HG02884 (cell line): Measurements from ENCODE around the gene TCF12.

Experiments
- ATAC-seq: cut with Tn5 transposase; IDR thresholded peaks from one replicate; pipeline ENCODE4 v1.9.1; 2021; ENCODE audit warnings: mild to moderate bottlenecking, moderate library complexity; ENCODE audit not compliant: unreplicated experiment

The TCF12 gene

DNA sequence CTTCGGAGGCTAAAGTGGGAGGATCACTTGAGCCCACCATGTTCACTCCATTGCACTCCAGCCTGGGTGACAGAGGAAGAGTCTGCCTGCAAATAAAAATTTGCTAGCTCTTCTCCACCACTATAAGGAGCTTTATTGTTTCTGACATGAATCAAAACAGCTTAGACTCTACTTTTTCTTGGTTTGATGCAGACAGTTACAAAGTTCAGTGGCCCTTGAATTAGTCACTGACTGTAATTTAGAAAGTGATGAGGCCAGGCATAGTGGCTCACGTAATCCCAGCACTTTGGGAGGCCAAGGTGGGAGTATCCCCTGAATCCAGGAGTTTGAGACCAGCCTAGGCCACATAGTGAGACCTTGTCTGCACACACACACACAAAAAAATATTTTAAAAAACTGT is 285.5 kb downstream of the TCF12 start:
- no peak for ATAC-seq

GRCh38 chr15:57205027-57205855 is 286.8 kb downstream of the TCF12 start:
- ATAC-seq = no peak

- no peak for ATAC-seq
These were observed 287.6 kb downstream of the TCF12 start for GRCh38 chr15:57205996-57206395.

GRCh38 chr15:57213862-57214261 is 295.4 kb downstream of the TCF12 start:
- no peak for ATAC-seq

- ATAC-seq = no peak
These were observed 296.9 kb downstream of the TCF12 start for GRCh38 chr15:57215326-57215725.

GRCh38 chr15:57215881-57216280 is 297.4 kb downstream of the TCF12 start:
- ATAC-seq = no peak

GRCh38 chr15:57216288-57216687 is 297.8 kb downstream of the TCF12 start:
- no peak for ATAC-seq

- no peak for ATAC-seq
These were observed 299.5 kb downstream of the TCF12 start for GRCh38 chr15:57217778-57218598.

DNA sequence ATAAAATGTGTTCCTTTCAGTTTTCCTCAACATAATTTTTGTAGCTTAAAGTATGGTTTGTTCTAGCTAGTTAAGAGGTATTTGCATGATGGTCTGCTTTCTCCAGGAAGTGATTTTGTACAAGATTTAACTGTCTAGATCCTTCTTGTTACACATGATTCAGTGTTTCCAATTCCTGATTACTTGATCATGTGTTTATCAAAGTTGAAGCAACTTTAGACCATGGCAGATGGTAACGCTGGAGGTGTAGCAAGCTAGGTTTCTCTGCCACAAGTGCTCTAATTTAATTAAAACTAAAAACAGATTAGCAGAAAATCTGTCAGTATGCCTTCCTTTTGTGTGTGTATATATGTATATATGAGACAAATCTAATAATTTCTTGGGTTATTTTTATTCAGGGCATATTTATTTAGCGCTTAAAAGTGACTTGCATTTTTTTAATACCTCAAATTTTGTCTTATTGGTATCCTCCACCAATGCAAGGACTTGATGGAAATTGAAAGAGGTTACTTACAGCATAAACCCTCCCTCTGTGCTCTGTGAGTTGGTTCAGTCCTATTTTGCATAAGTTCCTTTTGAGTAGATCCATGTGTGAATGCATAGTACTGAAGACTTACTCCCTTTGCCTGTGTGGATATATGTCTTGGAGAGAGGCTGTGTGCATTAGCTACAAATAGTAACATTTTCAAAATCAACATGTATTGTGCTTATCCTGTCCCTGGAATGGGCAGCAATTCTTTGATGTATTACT is 300.6 kb downstream of the TCF12 start:
- no peak for ATAC-seq

GRCh38 chr15:57220205-57220604 is 301.8 kb downstream of the TCF12 start:
- no peak for ATAC-seq

DNA sequence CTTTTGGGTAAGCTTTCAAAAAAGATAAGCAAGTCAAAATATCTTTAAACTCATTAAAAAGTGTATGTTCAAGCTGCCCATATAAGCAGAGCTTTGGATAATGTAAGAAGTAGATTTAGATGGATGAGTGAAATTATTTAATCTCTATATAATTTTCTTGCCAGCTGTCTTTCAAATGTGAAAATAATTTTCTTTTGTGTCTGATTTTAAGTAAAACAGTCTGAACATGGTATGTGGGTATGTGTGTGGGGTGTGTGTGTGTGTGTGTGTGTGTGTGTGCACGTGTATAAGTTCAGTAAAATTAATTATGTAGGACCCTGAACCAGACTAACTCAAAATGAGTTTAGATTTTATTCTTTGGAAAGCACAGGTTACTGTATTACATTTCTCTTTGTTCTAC is 302.7 kb downstream of the TCF12 start:
- no peak for ATAC-seq

- ATAC-seq = no peak
These were observed 304.9 kb downstream of the TCF12 start for GRCh38 chr15:57223345-57223744.

GRCh38 chr15:57223887-57224286 is 305.4 kb downstream of the TCF12 start:
- ATAC-seq = no peak

DNA sequence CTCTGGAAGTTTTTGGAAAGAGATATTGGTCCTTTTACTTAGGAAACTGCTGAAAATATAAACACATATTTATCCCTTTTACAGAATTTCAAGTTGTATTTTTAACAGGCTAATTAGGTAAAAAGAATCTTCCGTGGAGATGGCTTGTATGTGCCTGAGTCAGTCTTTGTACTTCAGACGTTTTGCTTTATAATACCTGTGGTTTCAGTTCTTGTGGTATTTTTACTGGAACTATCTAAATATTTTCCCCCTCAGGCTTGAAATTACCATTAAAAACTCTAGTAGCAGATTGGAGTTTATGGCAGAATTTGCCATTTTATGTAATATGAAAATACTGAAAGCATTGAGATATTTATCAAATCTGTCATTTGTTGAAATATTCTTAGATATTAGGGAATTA is 306.2 kb downstream of the TCF12 start:
- ATAC-seq = no peak

GRCh38 chr15:57227166-57227565 is 308.7 kb downstream of the TCF12 start:
- ATAC-seq = no peak

- no peak for ATAC-seq
These were observed 309.5 kb downstream of the TCF12 start for GRCh38 chr15:57227899-57228298.

GRCh38 chr15:57228395-57228794 is 310.0 kb downstream of the TCF12 start:
- ATAC-seq = no peak

DNA sequence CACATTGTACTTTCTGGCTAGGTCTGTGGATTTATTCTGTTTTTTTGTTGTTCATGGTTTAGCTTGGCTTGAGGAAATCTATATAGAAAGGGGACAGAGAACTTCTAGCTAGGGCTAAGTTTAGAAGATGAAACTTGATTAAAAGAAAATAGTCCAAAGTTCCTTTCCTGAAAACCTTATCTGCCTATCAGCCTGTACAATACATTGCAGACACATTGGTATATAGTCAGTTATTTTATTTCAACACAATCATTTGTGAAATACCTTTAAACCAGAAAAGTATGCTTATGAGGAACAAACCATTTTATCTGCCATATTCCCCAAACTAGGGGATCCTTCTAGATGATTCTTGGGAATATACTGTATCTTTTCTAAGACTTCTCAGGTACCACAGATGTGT is 310.6 kb downstream of the TCF12 start:
- no peak for ATAC-seq

GRCh38 chr15:57231559-57231958 is 313.1 kb downstream of the TCF12 start:
- no peak for ATAC-seq

GRCh38 chr15:57234156-57234555 is 315.7 kb downstream of the TCF12 start:
- no peak for ATAC-seq

GRCh38 chr15:57235186-57235585 is 316.7 kb downstream of the TCF12 start:
- ATAC-seq = no peak
